Breast epithelium (tissue), 4 donors: ENCODE measurements around the gene RUFY1. TPM values are rescaled to one million over a fixed set of nuclear protein-coding genes. Genes with fewer than 3 reads are reported as not detected.
A peak's percentile ranks its signal among the peaks of the same experiment; 100 is the strongest.
"Not testable (repeated sequence)": the region's sequence is repeated elsewhere in the genome, so short reads cannot be mapped to it uniquely, and the experiment has no call there.

ENCODE experiments used
- DNase-seq, 2 donors: peaks; one replicate each; pipeline ENCODE4 v3.0.0-alpha.2; 2019; ENCODE audit warnings: low spot score in 2 of 2
- H3K27ac ChIP-seq, 2 donors: fragments of 200-600 bp; sonication (generic) in 1 of 2; one replicate each; pipeline ENCODE4 v1.5.1; 2016 to 2019; ENCODE audit warnings: mild to moderate bottlenecking in 1 of 2
- H3K27me3 ChIP-seq, 2 donors: fragments of 200-600 bp; sonication (generic) in 1 of 2; one replicate each; pipeline versions ENCODE4 v1.5.1 to v1.6.0; 2017 to 2019; ENCODE audit warnings: control low read depth in 1 of 2, mild to moderate bottlenecking in 1 of 2
- H3K36me3 ChIP-seq: fragments of 200-600 bp; one replicate; pipeline ENCODE4 v1.5.1; 2019
- H3K4me1 ChIP-seq, 2 donors: fragments of 200-600 bp; sonication (generic); one replicate each; pipeline ENCODE4 v1.5.1; 2016 to 2019; ENCODE audit warnings: control low read depth in 1 of 2
- H3K4me3 ChIP-seq, 3 donors: fragments of 200-600 bp; sonication (generic); 1 replicate in 2 of 3; 2 replicates in 1 of 3; pipeline ENCODE4 v1.5.1; 2016 to 2019; ENCODE audit warnings: mild to moderate bottlenecking in 3 of 3, moderate library complexity in 2 of 3
- H3K9me3 ChIP-seq, 2 donors: fragments of 200-600 bp; sonication (generic) in 1 of 2; one replicate each; pipeline ENCODE4 v1.5.1; 2016 to 2019; ENCODE audit warnings: control low read depth in 1 of 2
- CTCF ChIP-seq, 3 donors: fragments of 450-650 bp; IDR thresholded peaks; one replicate each; pipeline ENCODE4 v1.5.1; 2016 to 2017; ENCODE audit warnings: antibody characterized with exemption in 3 of 3, mild to moderate bottlenecking in 3 of 3, moderate library complexity in 3 of 3
- POLR2A ChIP-seq: fragments of 450-650 bp; IDR thresholded peaks from one replicate; pipeline ENCODE4 v1.6.1; 2016; ENCODE audit warnings: antibody characterized with exemption, mild to moderate bottlenecking, moderate library complexity
- POLR2AphosphoS5 ChIP-seq, 3 donors: sonication (generic); formaldehyde crosslinking; IDR thresholded peaks; one replicate each; pipeline ENCODE4 v1.6.1; 2017; ENCODE audit warnings: antibody characterized with exemption in 3 of 3
- intact Hi-C: fragments of 100-400 bp; cut with DNase I; formaldehyde crosslinking; loops from one replicate; pipeline ENCODE4 v1.15.1; 2023; ENCODE audit warnings: low total_unique reads
- total RNA-seq, 3 donors: library from RNA; depleted of rRNA; stranded (reverse); fragments of >200 nt; gene quantifications; one replicate each; pipeline ENCODE4 v1.1.0, GENCODE V29; 2016

The RUFY1 gene
- total RNA-seq, result 10 to 100 TPM; 51.8 to 70.0 (median 62.6) TPM

GRCh38 chr5:179550511-179551342 is at the start of gene RUFY1:
RUFY1 (plus strand) TSS chr5:179550554; CDS start chr5:179550570, 16 bp downstream.
- peak within 1 kb of the TSS; percentile 68 to 89 (median 82) for H3K4me3 ChIP-seq
- intact Hi-C loops, result no loop called here
- TF ChIP-seq CTCF (IDR thresholded peaks at IDR 0.05), result no peak
- TF ChIP-seq POLR2A, result peak; percentile 64
- TF ChIP-seq POLR2AphosphoS5 (IDR thresholded peaks at IDR 0.05), result peak; percentile 53 to 92 (median 76)
- H3K27me3 ChIP-seq, result no peaks in the 10 kb centered on the region
- no peaks in the 10 kb centered on the region for H3K9me3 ChIP-seq
- peaks cover 0 to 7% of the 10 kb centered on the region in 2 donors for H3K4me1 ChIP-seq
- no peaks in the 10 kb centered on the region for H3K36me3 ChIP-seq
- peak; percentile 75 to 77 for DNase-seq
- H3K27ac ChIP-seq, result peak within 1 kb of the TSS; percentile 89 to 98

- H3K36me3 ChIP-seq, H3K27ac ChIP-seq, H3K4me3 ChIP-seq, DNase-seq, H3K9me3 ChIP-seq, H3K27me3 ChIP-seq, intact Hi-C loops, H3K4me1 ChIP-seq: not testable (repeated sequence)
Measured at GRCh38 chr5:179501997-179502396, 48.4 kb upstream of the RUFY1 start.

- H3K27me3 ChIP-seq, H3K4me1 ChIP-seq, intact Hi-C loops, H3K4me3 ChIP-seq, H3K27ac ChIP-seq, H3K36me3 ChIP-seq, H3K9me3 ChIP-seq, DNase-seq: not testable (repeated sequence)
Measured at GRCh38 chr5:179502420-179502819, 47.9 kb upstream of the RUFY1 start.

GRCh38 chr5:179504191-179504590 is 46.2 kb upstream of the RUFY1 start:
- no peaks in the 10 kb centered on the region for H3K4me1 ChIP-seq
- no peaks in the 10 kb centered on the region for H3K9me3 ChIP-seq
- no peaks in the 10 kb centered on the region for H3K36me3 ChIP-seq
- intact Hi-C loops, result no loop called here
- TF ChIP-seq POLR2A (no peak), CTCF (IDR thresholded peaks at IDR 0.05) (no peak), POLR2AphosphoS5 (IDR thresholded peaks at IDR 0.05) (no peak)
- H3K4me3 ChIP-seq, result no peak overlapping the region
- DNase-seq, result no peak
- H3K27ac ChIP-seq, result no peak overlapping the region
- H3K27me3 ChIP-seq, result no peaks in the 10 kb centered on the region

- Histone ChIP-seq H3K36me3 (no peaks in the 10 kb centered on the region), H3K9me3 (no peaks in the 10 kb centered on the region), H3K27ac (no peak overlapping the region), H3K4me1 (no peaks in the 10 kb centered on the region), H3K4me3 (no peak overlapping the region), H3K27me3 (no peaks in the 10 kb centered on the region)
- intact Hi-C loops, result no loop called here
- TF ChIP-seq CTCF (IDR thresholded peaks at IDR 0.05) (no peak), POLR2AphosphoS5 (IDR thresholded peaks at IDR 0.05) (no peak), POLR2A (no peak)
- DNase-seq, result no peak
Measured at GRCh38 chr5:179504600-179505396, 45.6 kb upstream of the RUFY1 start.
